ENCODE results near the gene CACNA1C.

CACNA1C gene

GRCh38 chr12:2212971-2213869 is 160.4 kb downstream of the CACNA1C start:
- TF ChIP-seq, protein P1, sequence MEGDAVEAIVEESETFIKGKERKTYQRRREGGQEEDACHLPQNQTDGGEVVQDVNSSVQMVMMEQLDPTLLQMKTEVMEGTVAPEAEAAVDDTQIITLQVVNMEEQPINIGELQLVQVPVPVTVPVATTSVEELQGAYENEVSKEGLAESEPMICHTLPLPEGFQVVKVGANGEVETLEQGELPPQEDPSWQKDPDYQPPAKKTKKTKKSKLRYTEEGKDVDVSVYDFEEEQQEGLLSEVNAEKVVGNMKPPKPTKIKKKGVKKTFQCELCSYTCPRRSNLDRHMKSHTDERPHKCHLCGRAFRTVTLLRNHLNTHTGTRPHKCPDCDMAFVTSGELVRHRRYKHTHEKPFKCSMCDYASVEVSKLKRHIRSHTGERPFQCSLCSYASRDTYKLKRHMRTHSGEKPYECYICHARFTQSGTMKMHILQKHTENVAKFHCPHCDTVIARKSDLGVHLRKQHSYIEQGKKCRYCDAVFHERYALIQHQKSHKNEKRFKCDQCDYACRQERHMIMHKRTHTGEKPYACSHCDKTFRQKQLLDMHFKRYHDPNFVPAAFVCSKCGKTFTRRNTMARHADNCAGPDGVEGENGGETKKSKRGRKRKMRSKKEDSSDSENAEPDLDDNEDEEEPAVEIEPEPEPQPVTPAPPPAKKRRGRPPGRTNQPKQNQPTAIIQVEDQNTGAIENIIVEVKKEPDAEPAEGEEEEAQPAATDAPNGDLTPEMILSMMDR (IDR thresholded peaks at IDR 0.05; ENCODE audit: insufficient read depth, missing control alignments): no peak
- FAIRE-seq: no peak
- DNase-seq (ENCODE audit: insufficient read length, low spot score): peak; percentile 26

DNA sequence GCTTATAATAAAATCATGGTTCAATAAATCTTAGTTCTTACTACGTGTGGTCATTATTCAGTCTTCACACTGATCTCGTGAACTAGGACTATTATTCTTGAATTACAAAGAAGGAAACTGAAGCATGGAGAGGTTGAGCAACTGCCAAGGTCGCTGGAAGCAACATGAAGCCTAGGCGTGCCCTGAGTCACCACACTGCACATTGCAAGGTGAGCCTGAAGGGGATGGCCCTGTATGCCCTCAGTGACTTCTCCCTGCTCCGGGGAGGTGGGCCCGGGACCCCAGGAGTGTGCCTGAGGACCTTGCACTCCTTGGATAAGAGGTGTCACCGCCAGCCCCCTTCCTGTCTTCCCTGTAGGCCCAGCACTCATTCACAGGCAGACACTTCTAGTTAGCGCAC is 161.6 kb downstream of the CACNA1C start:
- DNase-seq (ENCODE audit: insufficient read length, low spot score) (no peak), FAIRE-seq (no peak)
- TF ChIP-seq, protein P1 (IDR thresholded peaks at IDR 0.05; ENCODE audit: insufficient read depth, missing control alignments): no peak

GRCh38 chr12:2215709-2216560 is 163.1 kb downstream of the CACNA1C start:
- DNase-seq (ENCODE audit: insufficient read length, low spot score) (no peak), FAIRE-seq (no peak)
- TF ChIP-seq, protein P1 (IDR thresholded peaks at IDR 0.05; ENCODE audit: insufficient read depth, missing control alignments): no peak

- DNase-seq (ENCODE audit: insufficient read length, low spot score) (no peak), FAIRE-seq (no peak)
- TF ChIP-seq, protein P1 (IDR thresholded peaks at IDR 0.05; ENCODE audit: insufficient read depth, missing control alignments): no peak
Measured at GRCh38 chr12:2218706-2219105, 165.9 kb downstream of the CACNA1C start.

DNA sequence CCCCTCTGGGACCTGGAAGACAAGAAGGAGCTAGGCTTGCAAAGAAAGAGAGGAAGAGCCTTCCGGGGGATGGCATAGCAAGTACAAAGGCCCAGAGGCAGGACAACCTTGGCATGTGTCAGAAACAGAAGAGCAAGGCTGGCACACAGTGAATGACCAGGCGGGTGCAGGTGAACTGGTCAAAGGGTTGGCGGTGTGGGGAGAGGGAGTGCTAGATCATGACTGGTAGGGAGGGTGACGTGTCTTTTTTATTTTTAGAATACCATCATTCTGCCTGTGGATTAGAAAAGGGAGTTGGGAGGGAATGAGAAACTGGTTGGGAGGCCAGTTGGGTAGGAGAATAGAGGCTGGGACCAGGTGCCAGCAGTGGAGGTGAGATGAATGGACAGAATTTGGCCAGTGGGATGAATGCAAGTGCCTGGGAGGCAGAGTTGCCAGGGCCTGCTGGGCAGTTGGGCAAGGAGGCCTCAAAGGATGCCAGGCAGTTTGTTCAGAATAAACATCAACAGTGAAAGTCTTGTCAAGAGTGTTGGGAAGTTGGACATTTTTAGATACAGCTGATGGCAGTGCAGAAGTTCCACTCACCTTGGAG is 168.3 kb downstream of the CACNA1C start:
- TF ChIP-seq, protein P1 (IDR thresholded peaks at IDR 0.05; ENCODE audit: insufficient read depth, missing control alignments): no peak
- FAIRE-seq: no peak
- no peak for DNase-seq (ENCODE audit: insufficient read length, low spot score)

- DNase-seq (ENCODE audit: insufficient read length, low spot score) (no peak), FAIRE-seq (no peak)
- TF ChIP-seq, protein P1 (IDR thresholded peaks at IDR 0.05; ENCODE audit: insufficient read depth, missing control alignments): no peak
Measured at GRCh38 chr12:2222691-2223090, 169.9 kb downstream of the CACNA1C start.

Data from D721Med (cell line).